ENCODE data around the gene ZNF513.
A peak's percentile ranks its signal among the peaks of the same experiment; 100 is the strongest.

The ZNF513 gene

GRCh38 chr2:27381577-27382181, 1.1 kb upstream of the ZNF513 start:
- no peak for DNase-seq (ENCODE audit: low read depth)

- peak; percentile 29 for DNase-seq (ENCODE audit: low read depth)
Measured at GRCh38 chr2:27379836-27380625, 503 bp downstream of the ZNF513 start.

DNA sequence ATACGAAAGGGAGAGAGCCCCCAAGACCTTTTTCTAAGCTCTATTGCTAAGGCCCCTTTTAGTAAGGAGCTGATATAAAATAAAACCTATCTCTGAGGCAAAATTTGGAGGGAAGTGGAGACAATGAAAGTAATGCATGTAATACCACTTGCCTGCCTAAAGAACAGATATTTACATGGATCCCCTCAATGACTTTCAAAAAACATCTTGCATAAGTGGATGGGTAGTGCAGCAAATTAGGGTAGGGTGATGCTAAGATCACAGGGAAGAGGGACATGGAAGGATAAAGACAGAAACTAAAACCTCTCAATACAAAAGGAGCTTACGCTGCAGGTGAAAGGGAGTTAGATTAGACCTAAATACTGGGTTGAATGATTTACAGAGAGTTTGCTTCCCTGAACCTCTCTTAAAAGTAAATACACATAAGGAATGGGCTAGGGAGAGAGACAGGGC, 1.1 kb downstream of the ZNF513 start:
- no peak for DNase-seq (ENCODE audit: low read depth)

GRCh38 chr2:27378809-27379290, 1.7 kb downstream of the ZNF513 start:
- no peak for DNase-seq (ENCODE audit: low read depth)

DNA sequence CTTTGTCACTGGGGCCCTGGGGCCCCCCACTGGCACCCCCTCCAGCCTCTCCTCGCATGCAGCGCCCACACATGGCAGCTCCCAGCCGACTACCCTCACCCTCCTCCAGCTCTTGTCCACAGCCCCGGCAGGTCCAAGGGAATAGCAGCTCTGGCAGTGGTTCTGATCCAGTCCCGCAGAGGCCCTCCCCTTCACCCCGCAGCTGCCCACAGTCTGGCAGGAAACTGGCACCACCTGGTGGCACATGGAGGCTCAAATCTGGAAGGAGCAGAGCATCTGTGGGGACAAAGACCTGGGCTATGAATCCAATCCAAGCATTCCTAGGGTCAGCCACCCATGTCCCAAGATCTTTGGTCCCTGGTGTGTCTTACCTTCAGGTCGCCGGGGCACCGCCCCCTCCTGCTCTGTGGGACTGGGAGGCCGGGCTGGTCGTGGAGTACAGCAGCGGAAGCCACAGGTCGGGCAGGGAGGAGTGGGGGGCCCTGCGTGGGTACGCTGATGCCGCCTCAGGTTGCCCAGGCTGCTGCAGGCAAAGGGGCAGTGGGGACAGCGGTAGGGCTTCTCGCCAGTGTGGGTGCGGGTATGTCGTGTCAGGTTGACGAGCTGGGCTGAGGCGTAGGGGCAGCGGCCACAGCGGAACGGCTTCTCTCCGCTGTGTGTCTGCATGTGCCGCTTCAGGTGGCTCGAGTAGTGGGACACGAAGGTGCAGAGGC, 2.3 kb downstream of the ZNF513 start:
- no peak for DNase-seq (ENCODE audit: low read depth)

- no peak for DNase-seq (ENCODE audit: low read depth)
Measured at GRCh38 chr2:27377618-27378095, 2.9 kb downstream of the ZNF513 start.

GRCh38 chr2:27376866-27377617, 3.5 kb downstream of the ZNF513 start:
- DNase-seq (ENCODE audit: low read depth), result no peak

- DNase-seq (ENCODE audit: low read depth), result no peak
Measured at GRCh38 chr2:27376151-27376865, 4.2 kb downstream of the ZNF513 start.

- DNase-seq (ENCODE audit: low read depth), result no peak
Measured at GRCh38 chr2:27375513-27376099, 4.9 kb downstream of the ZNF513 start.

- DNase-seq (ENCODE audit: low read depth), result no peak
Measured at GRCh38 chr2:27373567-27373966, 7.0 kb downstream of the ZNF513 start.

- no peak for DNase-seq (ENCODE audit: low read depth)
Measured at GRCh38 chr2:27372937-27373336, 7.6 kb downstream of the ZNF513 start.

DNA sequence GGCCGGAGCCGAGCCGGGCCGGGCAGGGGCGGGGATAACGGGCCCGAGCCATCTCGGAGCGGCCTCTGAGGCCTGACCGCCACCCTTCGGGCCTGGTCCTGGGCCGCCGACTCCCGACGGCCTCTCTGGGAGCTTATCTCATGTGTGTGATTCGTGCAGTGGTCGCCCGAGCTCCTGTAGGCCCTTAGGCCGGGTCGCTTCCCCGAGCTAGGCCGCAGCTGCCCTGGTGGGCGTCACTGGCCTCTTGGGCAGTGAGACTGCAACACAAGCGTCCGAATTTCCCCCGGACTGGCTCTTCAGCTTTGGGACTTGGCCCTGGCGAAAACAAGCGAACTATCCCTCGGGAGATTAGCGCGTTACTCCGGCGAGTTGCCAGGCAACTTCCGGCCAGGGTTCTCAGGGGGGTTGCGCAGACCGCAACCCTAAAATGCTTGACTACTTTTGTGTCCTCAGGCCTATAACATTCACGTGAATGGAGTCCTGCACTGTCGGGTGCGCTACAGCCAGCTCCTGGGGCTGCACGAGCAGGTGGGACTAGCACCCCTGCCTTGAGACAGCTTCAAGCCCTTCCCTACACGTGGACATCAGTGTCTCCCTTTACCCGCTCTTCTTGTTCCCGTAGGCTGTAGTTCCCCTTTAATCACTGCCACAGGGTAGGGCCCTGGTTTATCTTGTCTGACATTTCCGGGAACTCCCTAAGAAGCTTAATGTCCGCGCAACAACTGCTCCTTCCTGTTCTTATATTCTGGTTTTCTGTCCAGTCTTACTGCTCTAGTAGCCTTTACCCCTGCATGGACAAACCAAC, 9.5 kb downstream of the ZNF513 start:
- DNase-seq (ENCODE audit: low read depth), result no peak

DNA sequence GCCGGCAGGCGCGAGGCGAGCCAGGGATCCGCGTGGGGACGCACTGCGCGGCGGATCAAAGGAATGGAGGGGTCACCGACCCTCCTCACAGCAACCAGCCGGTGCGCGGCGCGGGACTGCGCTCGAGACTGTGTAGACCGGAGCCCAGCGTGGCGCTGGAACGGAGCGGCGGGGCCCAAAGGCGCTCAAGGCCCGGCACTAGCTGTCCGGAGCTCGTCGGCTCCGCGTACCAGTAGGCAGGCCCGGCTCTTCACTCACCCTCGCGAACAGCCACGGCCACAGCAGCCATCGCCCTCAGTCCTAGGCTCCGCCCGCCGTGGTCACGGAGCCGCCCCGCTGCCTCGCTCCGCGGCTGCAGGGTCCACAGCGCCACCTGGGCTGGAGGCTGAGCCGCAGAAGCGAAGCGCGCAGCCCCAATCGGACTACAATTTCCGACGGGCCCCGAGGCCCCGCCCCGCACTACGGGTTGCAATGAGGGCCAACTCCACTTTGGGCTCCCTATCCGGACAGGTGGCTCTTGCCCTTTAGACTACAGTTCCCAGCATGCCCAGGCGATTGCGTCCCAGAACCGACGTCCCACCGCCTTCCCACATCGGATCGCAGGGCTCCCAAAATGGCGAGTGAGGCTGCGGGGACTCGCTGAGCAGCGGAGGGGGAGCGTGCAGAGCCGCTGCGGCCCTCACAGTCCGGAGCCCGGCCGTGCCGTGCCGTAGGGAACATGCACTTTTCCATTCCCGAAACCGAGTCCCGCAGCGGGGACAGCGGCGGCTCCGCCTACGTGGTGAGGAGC, 10.3 kb downstream of the ZNF513 start, which contains the start of the genes EIF2B4 and SNX17:
TSS of gene EIF2B4 (minus strand) at position 313 of the 790 bp plus-strand sequence. CDS start at position 289, 24 bp downstream.
TSS of gene SNX17 (plus strand) at position 591 of the 790 bp plus-strand sequence. CDS start at position 719, 128 bp downstream.
- peak; percentile 99 for DNase-seq (ENCODE audit: low read depth)

DNA sequence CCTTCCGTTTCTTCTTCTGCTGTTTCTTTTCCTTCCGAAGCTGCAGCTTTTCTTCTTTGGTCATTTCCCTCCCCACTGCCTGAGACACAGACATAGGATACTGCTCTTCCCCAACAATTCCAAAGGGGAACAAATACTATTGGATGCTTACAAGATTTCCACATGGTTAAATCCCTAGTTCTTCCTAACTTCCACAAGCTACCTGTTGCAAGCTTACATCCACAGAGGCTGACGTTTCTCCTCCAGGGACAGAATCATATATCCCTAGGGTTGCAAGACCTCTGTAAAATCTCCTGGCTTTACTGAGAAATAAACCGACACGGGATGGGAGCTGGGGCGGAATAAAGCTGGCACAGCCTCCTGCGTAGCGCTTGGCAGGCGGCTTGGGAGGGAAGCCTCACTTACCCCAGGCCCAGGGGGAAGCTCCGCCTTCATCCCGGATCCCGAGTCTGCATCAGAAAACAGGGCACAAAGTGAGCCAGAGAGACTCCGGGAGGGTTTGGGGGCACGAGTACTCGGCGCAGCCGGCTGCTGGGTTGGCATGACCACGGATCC, 11.0 kb downstream of the ZNF513 start:
- DNase-seq (ENCODE audit: low read depth), result no peak

- no peak for DNase-seq (ENCODE audit: low read depth)
Measured at GRCh38 chr2:27363933-27364332, 16.6 kb downstream of the ZNF513 start.

DNA sequence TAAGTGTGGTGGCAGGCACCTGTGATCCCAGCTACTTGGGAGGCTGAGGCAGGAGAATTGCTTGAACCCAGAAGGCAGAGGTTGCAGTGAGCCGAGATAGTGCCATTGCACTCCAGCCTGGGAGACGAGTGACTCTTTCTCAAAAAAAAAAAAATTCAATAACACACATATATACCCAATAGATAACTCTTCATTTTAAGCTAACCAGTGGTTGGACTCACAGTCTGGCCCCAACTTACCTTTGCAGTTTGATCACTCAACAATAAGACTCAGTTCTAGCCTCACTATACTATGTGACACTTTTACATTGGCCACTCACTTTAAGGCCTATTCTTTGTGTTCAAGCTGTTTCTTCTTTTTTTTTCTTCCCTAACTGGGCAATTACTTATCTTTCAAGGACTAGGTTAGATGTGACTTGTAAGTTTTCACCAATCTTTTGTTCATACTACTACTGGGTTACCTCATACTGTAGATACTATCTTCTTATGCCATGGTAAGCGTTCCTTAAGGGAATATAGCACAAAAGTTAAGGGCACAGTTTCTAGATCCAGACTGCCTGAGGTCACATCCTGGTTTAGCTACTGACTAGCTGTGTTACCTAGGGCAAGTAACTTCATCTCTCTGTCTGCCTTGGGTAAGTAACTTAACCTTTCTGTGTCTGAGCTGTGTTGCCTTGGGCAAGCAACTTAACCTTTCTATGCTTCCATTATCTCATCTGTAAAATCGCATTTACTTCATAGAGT, 17.7 kb downstream of the ZNF513 start:
- no peak for DNase-seq (ENCODE audit: low read depth)

DNA sequence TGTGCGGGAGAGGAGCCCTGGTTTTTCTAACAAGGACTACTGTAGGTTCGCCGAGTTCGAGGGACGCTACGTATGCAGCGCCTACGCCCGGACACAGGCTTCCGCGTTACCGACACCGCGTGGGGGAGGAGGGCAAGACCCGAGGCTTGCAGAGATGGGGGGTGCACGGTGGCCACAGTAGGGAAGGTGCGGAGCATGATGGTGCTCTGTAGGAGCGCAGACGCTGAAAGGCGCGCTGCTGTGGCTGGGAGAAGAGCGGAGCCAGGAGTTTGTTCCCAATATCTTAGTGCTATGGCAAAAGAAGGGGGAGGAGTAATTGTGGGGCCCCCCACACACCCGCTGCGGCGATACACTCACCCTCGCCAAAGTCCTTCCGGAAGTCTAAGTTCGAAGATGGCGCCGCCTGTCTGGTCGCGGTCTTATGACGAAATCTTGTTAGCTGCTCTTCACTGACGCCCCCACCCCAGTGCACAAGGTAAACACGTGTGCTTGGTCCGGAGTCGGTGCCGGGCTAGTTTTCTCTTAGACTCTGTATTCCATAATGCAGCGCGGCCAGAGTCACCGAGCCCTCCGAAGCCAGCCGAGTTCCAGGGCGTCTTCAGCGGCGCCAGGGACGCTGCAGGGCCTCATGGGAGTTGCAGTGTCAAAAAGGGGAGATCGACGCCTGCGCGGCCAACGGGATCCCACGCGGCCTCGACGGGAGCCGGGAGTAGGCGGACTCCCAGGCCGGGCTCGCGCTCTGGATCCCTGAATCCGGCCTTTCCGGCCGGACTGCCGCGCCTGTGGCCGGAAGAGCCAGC, 24.0 kb downstream of the ZNF513 start, which contains the start of gene GTF3C2:
TSS of gene GTF3C2 (minus strand) at position 383 of the 800 bp plus-strand sequence. CDS start 13,210 bp downstream, outside the sequence.
- DNase-seq (ENCODE audit: low read depth), result peak; percentile 89
